ENCODE measurements around the gene SPSB3.
A peak's percentile ranks its signal among the peaks of the same experiment; 100 is the strongest.

Gene SPSB3

DNA sequence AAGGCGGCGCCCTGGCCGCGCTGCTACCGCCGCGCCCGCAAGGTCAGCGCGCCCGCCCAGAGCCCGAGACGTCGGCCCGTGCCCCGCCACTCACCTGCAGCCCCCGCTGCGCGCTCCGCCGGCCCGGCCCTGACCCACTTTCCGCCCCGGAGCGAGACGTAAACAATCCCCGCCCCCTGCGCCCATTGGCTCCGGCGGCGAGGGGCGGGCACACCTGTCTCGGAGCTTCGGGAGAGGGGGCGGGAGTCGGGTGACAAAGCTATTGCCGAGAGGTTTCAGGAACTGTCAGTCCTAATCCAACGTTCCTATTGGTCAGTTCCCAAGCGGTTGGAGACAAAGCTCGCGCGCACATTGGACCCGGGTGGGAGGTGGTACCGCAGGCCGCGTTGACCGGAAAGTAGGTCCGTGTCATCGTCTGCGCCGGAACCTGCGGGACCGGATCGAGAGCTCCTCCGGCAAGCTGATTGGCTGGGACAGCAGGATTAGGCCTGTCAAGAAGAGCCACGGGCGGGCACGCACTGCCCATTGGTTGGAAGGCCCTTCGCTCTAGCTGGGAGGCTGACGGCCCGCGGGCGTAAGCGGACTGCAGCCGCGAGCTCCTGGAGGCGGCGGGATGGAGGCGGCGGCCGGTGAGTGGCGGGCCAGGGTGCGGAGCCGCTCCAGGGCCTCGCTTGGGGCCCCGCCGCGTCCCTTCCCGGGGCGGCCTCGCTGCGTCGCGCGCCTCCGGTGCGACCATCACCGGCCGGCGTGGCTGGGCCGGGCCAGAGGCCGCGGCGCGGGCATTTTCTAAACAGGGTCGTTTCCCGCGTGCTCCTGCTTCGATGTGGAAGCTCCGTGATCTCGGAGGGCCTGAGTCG lies at the start of gene SPSB3, which contains the start of gene NUBP2:
Gene SPSB3, minus strand, starts transcription at position 164 of the 857 bp plus-strand sequence. CDS start 1,088 bp downstream, outside the sequence.
Gene NUBP2, plus strand, starts transcription at position 553 of the 857 bp plus-strand sequence. Its CDS starts 61 bp downstream, at position 614.
- peak; percentile 98 for FAIRE-seq

DNA sequence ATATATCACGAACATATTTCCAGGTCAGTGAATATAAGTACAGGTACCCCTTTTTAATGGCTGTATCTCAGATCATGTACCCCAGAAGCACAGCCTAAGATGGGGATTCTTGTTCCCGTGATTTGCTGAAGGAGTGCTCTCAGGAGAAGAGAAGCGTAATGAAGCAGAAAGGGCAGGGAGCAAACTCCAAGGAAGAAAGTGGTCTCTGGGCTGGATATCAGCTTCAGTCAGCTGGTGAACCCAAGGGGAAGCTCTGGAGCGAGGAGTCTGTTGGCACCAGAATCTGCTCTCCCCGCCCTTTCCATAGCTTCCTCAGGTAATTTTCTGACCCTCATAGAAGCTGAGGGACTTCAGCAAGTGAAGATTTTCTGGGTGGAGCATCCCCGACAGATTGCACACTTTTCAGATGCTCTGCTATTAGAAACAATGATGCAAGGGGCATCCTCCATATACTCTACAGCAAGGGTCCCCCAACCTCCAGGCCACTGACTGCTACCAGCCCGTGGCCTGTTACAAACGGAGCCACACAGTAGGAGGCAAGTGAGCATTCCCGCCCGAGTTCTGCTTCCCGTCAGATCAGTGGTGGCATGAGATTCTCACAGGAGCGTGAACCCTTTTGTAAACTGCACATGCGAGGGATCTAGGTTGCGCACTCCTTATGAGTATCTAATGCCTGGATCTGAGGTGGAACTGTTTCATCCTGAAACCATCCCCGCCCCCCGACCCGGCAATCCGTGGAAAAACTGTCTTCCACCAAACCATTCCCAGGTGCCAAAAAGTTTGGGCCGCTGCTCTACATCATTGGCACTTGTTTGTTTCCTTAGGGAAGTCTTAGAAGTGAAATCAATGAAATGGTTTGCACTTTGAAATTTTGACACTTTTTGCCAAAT lies 49.1 kb upstream of the SPSB3 start:
- FAIRE-seq, result no peak

DNA sequence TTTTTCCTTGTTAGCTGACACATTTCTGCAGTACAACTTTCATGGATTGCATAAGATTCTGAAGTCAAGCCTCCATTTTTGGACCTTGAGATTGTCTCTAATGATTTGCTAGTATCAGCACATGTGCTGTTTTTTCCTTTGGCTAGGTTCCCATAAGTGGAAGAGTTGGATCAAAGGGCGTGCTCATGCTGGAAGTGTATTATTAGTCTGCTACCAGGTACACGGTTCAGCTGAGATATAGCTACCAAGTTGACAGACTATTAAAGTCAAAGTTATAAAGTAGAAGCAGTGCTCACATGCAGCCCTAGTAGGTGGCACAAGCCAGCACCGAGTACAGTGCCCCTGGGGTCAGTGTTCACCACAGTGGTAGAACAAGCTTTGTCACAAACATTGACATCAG lies 47.8 kb upstream of the SPSB3 start:
- FAIRE-seq, result no peak

DNA sequence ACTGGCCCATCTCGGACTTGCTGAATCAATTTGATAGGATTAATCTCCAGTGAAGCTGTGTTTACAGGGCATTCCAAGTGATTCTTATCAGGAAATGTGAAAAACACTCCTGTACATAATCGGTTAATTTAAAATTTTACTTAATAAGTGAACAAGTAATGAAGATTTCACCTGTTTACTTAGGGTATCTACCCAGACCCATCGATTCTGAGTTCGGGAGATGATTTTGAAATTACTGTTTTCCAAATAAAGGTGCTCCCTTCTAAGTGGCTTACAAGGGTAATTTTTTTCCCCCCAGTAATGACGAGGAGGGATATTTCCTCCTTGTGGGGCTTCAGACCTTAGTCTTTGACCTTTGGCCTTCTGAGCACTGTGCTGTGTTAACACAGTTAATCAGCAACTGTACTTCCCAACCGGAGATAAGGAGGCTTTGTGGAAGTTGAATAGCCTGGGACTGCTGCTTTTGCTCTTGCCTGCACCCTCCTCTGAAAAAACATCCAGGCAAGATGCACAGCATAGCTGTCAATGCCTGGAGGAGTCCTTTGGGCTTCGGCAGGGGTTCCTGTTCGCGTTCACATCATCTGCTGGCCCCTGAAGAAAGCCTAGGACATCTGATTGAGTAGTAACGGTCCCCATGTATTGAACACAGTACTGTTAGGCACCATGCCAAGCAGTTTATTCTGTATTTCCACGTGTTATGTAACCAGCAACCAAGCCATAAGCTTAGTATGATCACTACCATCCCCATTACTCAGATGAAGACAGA lies 46.5 kb upstream of the SPSB3 start:
- FAIRE-seq, result no peak

DNA sequence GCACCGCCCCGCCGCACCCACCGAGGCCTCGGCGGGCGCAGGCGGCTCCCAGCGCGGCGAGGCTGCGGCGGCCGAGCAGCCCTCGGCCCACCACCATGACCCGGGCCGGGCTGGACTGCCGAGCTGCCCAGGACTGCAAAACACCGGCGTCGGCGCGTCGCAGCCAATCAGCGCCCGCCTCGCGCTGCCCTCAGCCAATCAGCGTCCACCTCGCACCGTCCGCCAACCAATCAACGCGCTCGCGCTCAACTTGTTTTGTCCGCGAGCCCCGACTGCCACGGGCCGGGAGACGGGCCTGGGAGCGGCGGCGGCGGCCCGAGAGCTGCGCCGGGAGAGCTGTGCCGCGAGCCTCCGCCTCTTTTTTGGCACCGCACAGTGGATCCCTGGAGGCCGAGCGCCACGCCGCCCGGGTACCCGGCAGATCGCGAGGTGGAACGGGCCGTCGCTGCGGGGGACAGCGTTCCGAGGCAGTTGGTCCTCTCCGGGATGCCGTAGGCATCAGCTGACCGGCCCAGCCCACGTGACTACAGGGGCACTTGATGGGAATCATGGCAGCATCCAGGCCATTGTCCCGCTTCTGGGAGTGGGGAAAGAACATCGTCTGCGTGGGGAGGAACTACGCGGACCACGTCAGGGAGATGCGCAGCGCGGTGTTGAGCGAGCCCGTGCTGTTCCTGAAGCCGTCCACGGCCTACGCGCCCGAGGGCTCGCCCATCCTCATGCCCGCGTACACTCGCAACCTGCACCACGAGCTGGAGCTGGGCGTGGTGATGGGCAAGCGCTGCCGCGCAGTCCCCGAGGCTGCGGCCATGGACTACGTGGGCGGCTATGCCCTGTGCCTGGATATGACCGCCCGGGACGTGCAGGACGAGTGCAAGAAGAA lies 44.6 kb upstream of the SPSB3 start, which contains the start of the genes FAHD1 and HAGH:
Gene FAHD1, plus strand, starts transcription at position 516 of the 883 bp plus-strand sequence. Its CDS starts 33 bp downstream, at position 549.
Gene HAGH, minus strand, starts transcription at position 135 of the 883 bp plus-strand sequence. Its CDS starts 38 bp downstream, at position 97.
- FAIRE-seq, result no peak

DNA sequence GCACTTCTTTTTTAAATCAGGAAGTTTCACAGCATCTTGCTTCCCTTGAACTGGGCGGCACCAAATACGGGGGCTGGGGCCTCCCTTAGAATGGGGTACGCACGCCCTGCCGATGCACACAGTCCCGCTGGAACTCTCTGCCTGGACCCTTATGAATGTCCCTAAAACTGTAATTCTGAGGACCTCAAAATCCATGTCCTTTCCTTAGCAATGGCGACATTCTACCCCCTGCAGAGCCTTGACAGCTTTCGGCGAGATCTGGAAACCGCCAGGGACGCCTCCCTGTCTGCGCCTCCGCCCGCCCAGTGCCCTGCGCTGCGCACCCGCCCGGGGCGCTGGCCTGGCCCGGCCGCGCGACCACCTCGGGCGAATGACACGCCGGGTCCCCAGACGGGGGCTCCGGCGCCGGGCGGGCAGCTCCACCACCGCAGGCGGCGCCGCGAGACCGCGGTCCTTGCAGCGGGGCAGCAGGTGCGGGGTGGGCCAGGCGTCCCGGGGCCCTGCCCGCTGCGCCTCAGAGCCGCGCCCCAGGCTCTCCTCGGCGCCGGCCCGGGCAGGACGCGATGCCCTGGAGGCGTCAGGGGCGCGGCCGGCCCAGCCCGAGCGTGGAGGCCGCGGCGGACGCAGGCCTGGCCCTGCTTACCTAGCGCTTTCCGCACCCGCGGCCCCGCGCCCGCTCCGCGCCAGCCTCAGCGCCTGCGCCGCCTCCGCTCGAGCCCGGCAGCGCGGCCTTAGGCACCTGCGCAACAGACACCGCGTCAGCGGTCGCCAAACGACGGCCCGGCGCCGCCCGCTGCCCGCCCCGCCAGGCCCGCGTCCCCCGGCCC lies 43.7 kb upstream of the SPSB3 start:
- FAIRE-seq, result no peak

DNA sequence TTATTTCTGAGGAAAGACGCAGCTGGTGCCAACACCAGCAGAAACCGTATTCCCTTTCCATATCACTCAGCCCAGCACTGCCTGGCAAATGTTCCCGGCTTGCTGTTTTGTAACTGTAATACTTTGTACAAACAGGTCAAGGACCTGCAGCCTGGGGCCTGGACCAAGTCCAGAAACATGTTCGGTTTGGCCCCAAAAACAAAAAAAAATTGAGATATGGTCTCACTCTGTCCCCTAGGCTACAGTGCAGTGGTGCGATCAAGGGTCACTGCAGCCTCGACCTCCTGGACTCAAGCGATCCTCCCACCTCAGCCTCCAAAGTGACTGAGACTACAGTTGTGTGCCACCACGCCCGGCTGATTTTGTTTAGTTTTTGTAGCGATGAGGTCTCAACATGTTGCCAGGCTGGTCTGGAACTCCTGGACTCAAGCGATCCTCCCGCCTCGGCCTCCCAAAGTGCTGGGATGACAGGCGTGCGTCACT lies 43.1 kb upstream of the SPSB3 start:
- no peak for FAIRE-seq

DNA sequence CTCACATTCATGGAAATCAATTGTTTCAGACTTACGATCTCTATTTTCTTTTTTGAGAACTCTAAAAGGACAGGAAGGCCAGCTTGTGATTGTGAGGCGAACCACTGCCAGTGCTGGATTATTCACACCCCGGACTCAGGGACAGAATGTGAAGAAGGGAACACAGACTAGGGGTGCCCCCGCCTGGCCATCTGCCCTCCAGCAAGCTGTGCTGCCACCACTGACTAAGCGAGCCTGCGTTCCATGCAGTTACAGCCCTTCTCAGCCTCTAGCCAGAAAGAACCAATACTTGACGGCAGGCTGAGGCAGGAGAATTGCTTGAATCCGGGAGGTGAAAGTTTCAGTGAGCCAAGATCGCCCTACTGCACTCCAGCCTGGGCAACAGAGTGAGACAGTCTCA lies 41.5 kb upstream of the SPSB3 start:
- FAIRE-seq, result no peak

DNA sequence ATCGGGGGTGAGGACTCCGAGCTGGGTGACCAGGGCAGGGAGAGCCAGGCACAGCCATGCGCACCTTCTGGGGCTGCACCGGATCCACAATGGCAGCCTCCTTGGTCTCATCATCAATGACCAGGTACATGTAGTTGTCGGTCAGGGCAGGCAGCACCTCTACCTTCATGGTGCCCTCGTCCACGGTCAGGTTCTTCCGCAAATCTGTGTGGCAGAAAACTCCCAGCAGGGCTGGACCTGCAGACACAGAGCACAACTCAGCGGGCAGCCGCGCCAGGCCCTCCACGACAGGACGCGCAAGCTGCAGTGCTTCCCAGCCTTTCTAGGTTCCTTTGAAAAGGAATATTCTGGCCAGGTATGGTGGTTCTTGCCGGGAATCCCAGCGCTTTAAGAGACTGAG lies 40.4 kb upstream of the SPSB3 start:
- no peak for FAIRE-seq

DNA sequence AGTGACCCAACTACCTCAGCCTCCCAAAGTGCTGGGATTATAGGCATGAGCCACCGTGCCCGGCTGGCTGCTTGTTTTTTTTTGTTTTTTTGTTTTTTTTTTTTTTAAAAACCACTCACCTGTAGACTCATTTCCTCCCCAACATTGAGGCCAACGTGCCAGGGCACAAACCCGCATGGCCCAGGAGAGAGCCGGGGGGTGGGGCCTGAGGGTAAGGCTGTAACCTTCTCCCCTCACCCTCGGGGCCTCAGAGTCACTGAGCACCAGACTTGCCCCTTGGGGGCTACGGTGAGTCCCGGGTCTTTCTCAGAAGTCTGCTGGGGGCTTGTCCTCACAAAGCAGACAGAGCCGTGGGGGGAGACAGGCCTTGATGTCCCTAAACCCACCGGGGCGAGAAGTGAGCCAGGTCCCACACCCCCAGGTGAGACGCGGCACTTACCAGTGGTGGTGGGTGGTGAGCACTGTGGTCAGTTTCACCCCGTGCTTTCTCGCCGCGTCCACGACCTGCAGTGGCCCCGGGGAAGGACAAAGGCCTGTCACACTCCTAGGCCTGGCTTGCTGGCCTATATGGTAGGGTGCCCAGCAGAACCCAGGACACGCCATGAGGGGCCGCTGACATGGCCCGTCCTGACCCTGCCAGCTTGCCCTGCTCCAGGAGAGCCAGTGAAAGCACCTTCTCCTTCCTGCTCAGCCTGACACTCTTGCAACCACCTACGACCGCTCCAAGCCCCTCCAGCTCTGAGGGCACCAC lies 39.7 kb upstream of the SPSB3 start:
- no peak for FAIRE-seq

DNA sequence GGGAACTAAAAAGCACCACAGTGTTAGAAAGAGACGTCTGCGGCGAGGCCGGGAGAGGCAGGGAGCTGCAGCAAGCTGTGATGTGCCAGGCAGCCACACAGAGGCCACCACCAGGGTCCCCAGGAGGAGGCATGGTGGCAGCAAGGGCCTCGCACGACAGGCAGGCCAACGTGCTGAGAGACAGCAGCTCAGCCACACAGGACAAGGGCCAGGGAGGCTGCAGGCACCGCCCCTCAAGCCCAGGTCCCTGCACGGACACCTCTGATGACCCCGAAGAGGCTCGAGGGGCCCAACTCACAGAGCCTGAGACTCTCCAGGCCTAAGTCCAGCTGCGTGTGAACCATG lies 38.5 kb upstream of the SPSB3 start:
- no peak for FAIRE-seq

DNA sequence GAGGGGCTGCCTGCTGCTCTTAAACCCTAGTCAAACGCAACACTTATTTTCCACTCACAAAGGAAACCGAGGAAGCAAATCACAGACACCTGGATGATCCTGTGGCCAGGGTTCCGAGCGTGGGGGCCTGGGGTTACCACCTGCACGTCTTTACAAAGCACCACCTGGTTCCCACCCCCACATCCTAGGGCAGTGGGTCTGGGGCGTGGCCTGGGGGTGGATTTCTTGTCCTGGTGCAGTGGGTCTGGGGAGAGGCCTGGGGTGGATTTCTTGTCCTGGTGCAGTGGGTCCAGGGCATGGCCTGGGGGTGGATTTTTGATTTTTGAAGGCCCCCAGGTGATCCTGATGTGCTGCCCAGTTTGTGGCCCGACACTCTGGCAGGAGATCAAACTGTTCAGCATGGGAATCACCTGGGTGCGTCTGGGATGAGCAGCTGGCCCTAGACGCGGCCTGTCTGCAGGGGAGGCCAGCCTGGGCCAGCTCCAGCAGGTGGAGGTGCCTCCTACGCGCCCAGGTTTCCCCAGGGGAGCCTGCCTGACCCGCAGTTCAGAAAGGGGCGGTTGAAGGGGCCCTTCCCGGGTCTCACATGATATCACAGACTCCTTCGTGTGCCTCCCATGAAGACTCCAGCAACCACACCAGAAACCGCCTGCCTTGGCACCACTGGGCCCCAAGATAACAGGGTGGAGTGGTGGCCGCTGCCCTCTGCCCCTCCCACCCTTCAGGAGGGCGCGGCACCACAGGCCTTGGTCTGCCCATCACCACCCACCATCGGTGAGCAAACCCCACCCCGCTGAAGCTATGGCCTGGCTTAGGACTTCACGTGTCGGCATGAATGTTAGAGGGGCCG lies 38.0 kb upstream of the SPSB3 start:
- no peak for FAIRE-seq

DNA sequence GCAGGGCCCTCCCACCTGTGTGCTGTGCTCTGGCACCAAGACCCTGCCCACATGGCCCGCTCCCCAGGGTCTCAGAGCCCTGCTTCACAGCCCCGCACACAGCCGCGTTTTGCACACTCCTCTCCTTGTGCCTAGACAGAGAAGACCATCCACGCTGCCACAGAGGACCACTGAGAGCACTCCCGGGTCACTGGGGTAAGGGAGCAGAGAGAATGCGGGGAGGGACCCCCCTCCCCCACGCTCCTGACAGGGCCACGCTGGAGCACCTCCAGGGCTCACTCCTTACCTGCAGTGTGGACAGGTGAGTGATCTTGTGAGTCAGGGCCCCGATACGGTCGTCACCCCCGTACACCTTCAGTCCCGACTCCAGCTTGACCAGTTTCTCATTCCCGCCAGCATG lies 37.2 kb upstream of the SPSB3 start:
- no peak for FAIRE-seq

DNA sequence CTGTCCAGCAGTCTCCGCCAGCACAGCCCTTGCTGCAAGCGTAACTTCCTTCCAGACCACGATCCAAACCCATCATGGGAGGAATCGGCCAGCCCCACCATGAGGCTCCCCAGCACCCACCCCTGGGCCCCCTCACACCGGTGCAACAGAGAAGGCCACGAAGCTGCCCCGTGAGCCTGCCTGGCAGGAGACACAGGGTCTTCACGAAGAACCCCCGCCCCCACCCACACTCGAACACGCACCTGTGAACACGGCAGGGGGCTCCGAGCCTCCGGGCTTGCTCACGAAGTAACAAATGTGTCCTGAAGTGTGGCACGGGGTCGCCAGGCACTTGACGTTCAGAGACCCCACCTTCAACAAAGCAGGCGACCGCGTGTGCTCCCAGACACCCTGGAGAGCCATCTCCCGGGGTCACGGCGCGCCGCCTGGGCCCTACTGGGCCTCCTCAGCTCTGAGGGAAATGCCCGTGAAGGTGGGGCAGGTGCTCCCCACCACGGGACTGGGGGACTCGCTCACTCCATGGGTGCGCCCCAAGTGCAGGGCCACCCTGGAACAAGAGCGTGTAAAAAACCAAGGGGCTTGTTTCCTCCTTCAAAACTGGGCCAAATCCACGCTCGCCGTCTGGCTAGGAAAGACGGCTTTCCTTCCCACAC lies 36.6 kb upstream of the SPSB3 start:
- no peak for FAIRE-seq

DNA sequence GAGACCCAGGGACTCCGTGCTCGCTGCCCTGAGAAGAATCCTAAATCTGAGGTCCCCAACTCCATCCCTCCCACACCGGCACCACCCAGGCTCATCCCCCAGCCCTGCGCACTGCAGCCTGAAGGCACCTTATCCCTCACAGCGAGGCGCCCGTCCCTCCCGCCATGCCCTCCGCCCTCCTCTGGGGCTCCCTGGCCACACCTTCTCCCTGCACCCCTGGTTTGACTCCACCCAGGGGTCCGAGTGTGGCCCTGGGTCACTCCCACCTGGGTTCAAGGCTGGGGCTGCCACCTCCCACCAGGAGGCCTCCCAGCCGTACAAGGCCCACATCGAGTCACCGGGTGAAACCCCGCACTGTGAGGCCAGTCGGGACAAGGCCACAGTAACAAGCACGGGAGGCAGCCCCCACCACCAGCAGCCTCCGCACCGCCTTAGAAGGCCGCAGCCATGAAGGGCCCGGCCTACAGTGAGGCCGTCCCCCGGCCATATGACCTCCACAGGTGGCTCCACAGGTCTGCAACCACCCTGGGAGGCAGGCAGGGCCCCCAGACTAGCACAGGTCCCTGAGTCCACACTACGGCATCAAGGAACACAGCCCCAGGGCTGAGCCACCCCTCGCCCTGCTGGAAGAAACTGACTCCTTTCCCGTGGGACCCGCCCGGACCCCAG lies 36.0 kb upstream of the SPSB3 start:
- no peak for FAIRE-seq

DNA sequence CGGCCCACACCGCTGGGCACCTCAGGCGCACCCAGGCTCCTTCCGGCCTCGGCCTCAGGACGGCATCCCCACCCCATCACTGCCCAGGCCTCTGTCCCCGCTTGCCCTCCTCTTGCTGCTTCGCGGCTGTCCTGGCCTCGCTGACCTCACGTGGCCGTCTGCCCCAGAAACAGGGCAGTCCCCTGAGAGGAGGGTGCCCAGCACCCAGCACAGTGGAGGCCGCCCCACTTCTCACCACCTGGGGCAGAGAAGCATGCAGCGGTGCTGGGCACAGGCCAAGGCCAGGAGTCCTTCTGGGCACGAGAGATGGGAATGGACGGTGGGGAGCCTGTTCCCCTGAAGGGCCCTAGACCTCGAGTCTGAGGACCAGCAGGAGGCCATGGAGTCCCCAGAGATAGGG lies 35.3 kb upstream of the SPSB3 start:
- no peak for FAIRE-seq

DNA sequence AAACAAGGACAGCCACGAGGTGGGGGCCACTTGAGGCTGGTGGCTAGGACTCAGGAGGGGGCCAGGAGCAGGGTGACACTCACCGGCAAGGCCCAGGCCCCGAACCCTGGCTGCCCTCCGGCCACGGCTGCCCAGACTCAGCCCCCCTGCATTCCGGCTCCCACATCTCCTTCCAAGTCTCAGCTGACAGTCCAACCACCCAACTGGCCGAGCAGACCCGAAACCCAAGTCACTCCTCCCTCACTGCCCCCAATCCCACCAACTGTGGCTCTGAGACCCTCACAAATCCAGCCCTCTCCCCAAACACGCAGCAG lies 34.9 kb upstream of the SPSB3 start:
- no peak for FAIRE-seq

Measured in islet of Langerhans (tissue), 1 donor.